Neuron (in vitro differentiated cells): ENCODE results near the gene FBXO9.
A peak's percentile ranks its signal among the peaks of the same experiment; 100 is the strongest.
"Not testable (repeated sequence)": the region's sequence is repeated elsewhere in the genome, so short reads cannot be mapped to it uniquely, and the experiment has no call there.

Experiments used
- H2AFZ ChIP-seq: one replicate; pipeline ENCODE4 v1.6.1; 2013; ENCODE audit warnings: low read depth, mild to moderate bottlenecking, inconsistent platforms, low read length, moderate library complexity
- H3K27me3 ChIP-seq: one replicate; pipeline ENCODE4 v1.6.1; 2013; ENCODE audit warnings: low read length; ENCODE audit not compliant: insufficient read depth
- H3K36me3 ChIP-seq: one replicate; pipeline ENCODE4 v1.6.1; 2013; ENCODE audit warnings: low read length; ENCODE audit not compliant: insufficient read depth
- H3K4me1 ChIP-seq: one replicate; pipeline ENCODE4 v1.6.1; 2013; ENCODE audit warnings: low read length; ENCODE audit not compliant: insufficient read depth
- H3K4me3 ChIP-seq: 2 replicates; pipeline ENCODE4 v1.5.1; 2013; ENCODE audit warnings: mild to moderate bottlenecking, low read length, moderate library complexity
- H3K9me3 ChIP-seq: one replicate; pipeline ENCODE4 v1.6.1; 2013; ENCODE audit warnings: low read length

FBXO9 gene

GRCh38 chr6:53055873-53056272 is 9.3 kb upstream of the FBXO9 start:
- H3K4me1 ChIP-seq: peaks cover 10% of the 10 kb centered on the region
- no peak overlapping the region for H2AFZ ChIP-seq
- peaks cover 5% of the 10 kb centered on the region for H3K9me3 ChIP-seq
- no peak overlapping the region for H3K4me3 ChIP-seq
- peaks cover 3% of the 10 kb centered on the region for H3K36me3 ChIP-seq
- H3K27me3 ChIP-seq: no peaks in the 10 kb centered on the region

GRCh38 chr6:53056273-53056672 is 8.9 kb upstream of the FBXO9 start:
- Histone ChIP-seq H3K27me3 (no peaks in the 10 kb centered on the region), H2AFZ (no peak overlapping the region), H3K36me3 (peaks cover 3% of the 10 kb centered on the region), H3K4me3 (no peak overlapping the region), H3K4me1 (peaks cover 10% of the 10 kb centered on the region), H3K9me3 (peaks cover 4% of the 10 kb centered on the region)

GRCh38 chr6:53058388-53059195 is 6.6 kb upstream of the FBXO9 start:
- Histone ChIP-seq H3K4me1 (peaks cover 19% of the 10 kb centered on the region), H2AFZ (no peak overlapping the region), H3K4me3 (no peak overlapping the region), H3K27me3 (no peaks in the 10 kb centered on the region), H3K9me3 (no peaks in the 10 kb centered on the region), H3K36me3 (peaks cover 3% of the 10 kb centered on the region)

GRCh38 chr6:53059648-53060589 is 5.3 kb upstream of the FBXO9 start:
- H3K36me3 ChIP-seq: no peaks in the 10 kb centered on the region
- H3K4me1 ChIP-seq: peaks cover 19% of the 10 kb centered on the region
- no peak overlapping the region for H2AFZ ChIP-seq
- H3K27me3 ChIP-seq: no peaks in the 10 kb centered on the region
- H3K9me3 ChIP-seq: no peaks in the 10 kb centered on the region
- peak overlapping the region; percentile 96 for H3K4me3 ChIP-seq

GRCh38 chr6:53062169-53062539 is 3.0 kb upstream of the FBXO9 start:
- peaks cover 24% of the 10 kb centered on the region for H3K4me1 ChIP-seq
- no peaks in the 10 kb centered on the region for H3K27me3 ChIP-seq
- H3K4me3 ChIP-seq: peak overlapping the region; percentile 96
- no peaks in the 10 kb centered on the region for H3K9me3 ChIP-seq
- peak overlapping the region; percentile 88 for H2AFZ ChIP-seq
- no peaks in the 10 kb centered on the region for H3K36me3 ChIP-seq

GRCh38 chr6:53064255-53064654 is 949 bp upstream of the FBXO9 start:
- not testable (repeated sequence) for H3K9me3 ChIP-seq, H3K36me3 ChIP-seq, H3K4me3 ChIP-seq, H3K27me3 ChIP-seq
- Histone ChIP-seq H2AFZ (peak overlapping the region; percentile 92), H3K4me1 (peaks cover 24% of the 10 kb centered on the region)

- Histone ChIP-seq H3K4me1 (peaks cover 19% of the 10 kb centered on the region), H3K9me3 (no peaks in the 10 kb centered on the region), H3K27me3 (no peaks in the 10 kb centered on the region), H3K36me3 (no peaks in the 10 kb centered on the region), H3K4me3 (peak overlapping the region; percentile 88), H2AFZ (peak overlapping the region; percentile 92)
Observed at GRCh38 chr6:53064726-53065265, 408 bp upstream of the FBXO9 start.

- Histone ChIP-seq H2AFZ (peak overlapping the region; percentile 92), H3K4me3 (peak overlapping the region; percentile 88), H3K27me3 (no peaks in the 10 kb centered on the region), H3K4me1 (peaks cover 13% of the 10 kb centered on the region), H3K36me3 (no peaks in the 10 kb centered on the region), H3K9me3 (no peaks in the 10 kb centered on the region)
Observed at GRCh38 chr6:53066077-53066417, 843 bp downstream of the FBXO9 start.

- Histone ChIP-seq H3K36me3 (peaks cover under 1% of the 10 kb centered on the region), H2AFZ (no peak overlapping the region), H3K9me3 (no peaks in the 10 kb centered on the region), H3K27me3 (no peaks in the 10 kb centered on the region), H3K4me3 (no peak overlapping the region), H3K4me1 (peaks cover 10% of the 10 kb centered on the region)
Observed at GRCh38 chr6:53066874-53067706, 1.9 kb downstream of the FBXO9 start.

GRCh38 chr6:53067849-53068361 is 2.7 kb downstream of the FBXO9 start:
- H2AFZ ChIP-seq: no peak overlapping the region
- H3K27me3 ChIP-seq: no peaks in the 10 kb centered on the region
- peaks cover 4% of the 10 kb centered on the region for H3K4me1 ChIP-seq
- no peak overlapping the region for H3K4me3 ChIP-seq
- H3K9me3 ChIP-seq: no peaks in the 10 kb centered on the region
- peaks cover 4% of the 10 kb centered on the region for H3K36me3 ChIP-seq

- Histone ChIP-seq H3K27me3 (no peaks in the 10 kb centered on the region), H3K36me3 (peaks cover 16% of the 10 kb centered on the region), H3K9me3 (no peaks in the 10 kb centered on the region), H3K4me3 (no peak overlapping the region), H2AFZ (no peak overlapping the region), H3K4me1 (peaks cover 4% of the 10 kb centered on the region)
Observed at GRCh38 chr6:53069427-53069826, 4.2 kb downstream of the FBXO9 start.

GRCh38 chr6:53070806-53071205 is 5.6 kb downstream of the FBXO9 start:
- Histone ChIP-seq H3K4me1 (peaks cover 4% of the 10 kb centered on the region), H3K9me3 (no peaks in the 10 kb centered on the region), H2AFZ (no peak overlapping the region), H3K4me3 (no peak overlapping the region), H3K27me3 (no peaks in the 10 kb centered on the region), H3K36me3 (peaks cover 23% of the 10 kb centered on the region)
